HepG2 (cell line): ENCODE results near the gene FAM222B. TPM values are rescaled to one million over a fixed set of nuclear protein-coding genes. Genes with fewer than 3 reads are reported as not detected.
A peak's percentile ranks its signal among the peaks of the same experiment; 100 is the strongest.

Experiments
- ATF7-NPFF ChIP-seq: sonication (generic); formaldehyde crosslinking; IDR thresholded peaks from 2 replicates; pipeline ENCODE4 v1.8.1; 2023; ENCODE audit warnings: mild to moderate bottlenecking, low read depth, missing genetic modification reagents, moderate library complexity
- MAZ ChIP-seq, 2 experiments: sonication (generic) in 1 of 2; formaldehyde crosslinking in 1 of 2; IDR thresholded peaks; 2 replicates each; pipeline versions ENCODE4 v1.5.0 to v1.6.1; 2012 to 2020; ENCODE audit warnings: low read depth in 2 of 2, mild to moderate bottlenecking in 2 of 2, borderline replicate concordance in 1 of 2, improper control_type of control experiment in 1 of 2, low read length in 1 of 2, missing genetic modification reagents in 1 of 2, moderate library complexity in 1 of 2
- NRL ChIP-seq: sonication (generic); formaldehyde crosslinking; IDR thresholded peaks from 2 replicates; pipeline ENCODE4 v1.5.0; 2020; ENCODE audit warnings: missing genetic modification reagents, mild to moderate bottlenecking, moderate library complexity, borderline replicate concordance
- PAF1 ChIP-seq: IDR thresholded peaks from 2 replicates; pipeline ENCODE4 v1.6.1; 2016; ENCODE audit warnings: missing genetic modification reagents, missing compliant biosample characterization
- PPARG ChIP-seq: conservative IDR thresholded peaks from 2 replicates; pipeline ENCODE4 v1.6.1; 2016; ENCODE audit warnings: missing biosample characterization, missing genetic modification reagents
- RBFOX2 ChIP-seq: fragments of 200-400 bp; formaldehyde crosslinking; IDR thresholded peaks from 2 replicates; pipeline ENCODE4 v1.6.1; 2017; ENCODE audit warnings: low read depth, mild to moderate bottlenecking, low read length
- SIX4 ChIP-seq: sonication (generic); formaldehyde crosslinking; IDR thresholded peaks from 2 replicates; pipeline ENCODE4 v1.4.0; 2020; ENCODE audit warnings: missing genetic modification reagents
- ZBTB7A ChIP-seq: sonication (generic); formaldehyde crosslinking; IDR thresholded peaks from 2 replicates; pipeline ENCODE4 v1.8.0; 2022; ENCODE audit warnings: mild to moderate bottlenecking, missing genetic modification reagents
- ZKSCAN8 ChIP-seq: IDR thresholded peaks from 2 replicates; pipeline ENCODE4 v1.6.1; 2016; ENCODE audit warnings: borderline replicate concordance, missing genetic modification reagents, missing compliant biosample characterization
- ZNF253 ChIP-seq: sonication (generic); formaldehyde crosslinking; IDR thresholded peaks from 2 replicates; pipeline ENCODE4 v1.8.0; 2022; ENCODE audit warnings: mild to moderate bottlenecking, missing genetic modification reagents, borderline replicate concordance
- ZNF335 ChIP-seq: sonication (generic); formaldehyde crosslinking; IDR thresholded peaks from 2 replicates; pipeline ENCODE4 v1.4.0; 2020; ENCODE audit warnings: missing genetic modification reagents
- ZNF343 ChIP-seq: sonication (generic); formaldehyde crosslinking; IDR thresholded peaks from 2 replicates; pipeline ENCODE4 v1.4.0; 2020; ENCODE audit warnings: mild to moderate bottlenecking, missing genetic modification reagents
- ZNF550 ChIP-seq: sonication (generic); formaldehyde crosslinking; IDR thresholded peaks from 2 replicates; pipeline ENCODE4 v1.4.0; 2020; ENCODE audit warnings: mild to moderate bottlenecking, missing genetic modification reagents, borderline replicate concordance
- ZNF615 ChIP-seq: sonication (generic); formaldehyde crosslinking; IDR thresholded peaks from 2 replicates; pipeline ENCODE4 v1.5.0; 2020; ENCODE audit warnings: mild to moderate bottlenecking, missing genetic modification reagents, borderline replicate concordance
- ZNF747 ChIP-seq: sonication (generic); formaldehyde crosslinking; IDR thresholded peaks from 2 replicates; pipeline ENCODE4 v1.8.1; 2023; ENCODE audit warnings: missing genetic modification reagents, mild to moderate bottlenecking, borderline replicate concordance
- ZSCAN20 ChIP-seq: sonication (generic); formaldehyde crosslinking; IDR thresholded peaks from 2 replicates; pipeline ENCODE4 v1.4.0; 2020; ENCODE audit warnings: missing genetic modification reagents, mild to moderate bottlenecking, borderline replicate concordance
- polyA plus RNA-seq, 8 experiments: library from polyadenylated mRNA; depleted of rRNA in 3 of 8; stranded (reverse) in 7 of 8; unstranded in 1 of 8; fragments of >200 nt; fragmentation: Illumina TruSeq in 4 of 8; extraction: Trizol in 4 of 8; gene quantifications; 2 replicates each; pipeline versions ENCODE4 v1.2.1 to v1.2.3, GENCODE V29; 2011 to 2016; ENCODE audit warnings: low read depth in 4 of 8, missing spikeins in 1 of 8, mixed read lengths in 1 of 8; ENCODE audit not compliant: insufficient read depth in 1 of 8
- total RNA-seq, 5 experiments: library from RNA; depleted of rRNA; stranded (reverse); fragments of >200 nt; fragmentation: Illumina TruSeq; extraction: Trizol; gene quantifications; 2 replicates each; pipeline ENCODE4 v1.2.3, GENCODE V29; 2016; ENCODE audit warnings: low read depth in 1 of 5
- TF ChIP-seq, protein P1 (sequence below): sonication (generic); formaldehyde crosslinking; conservative IDR thresholded peaks from 2 replicates; pipeline ENCODE4 v1.4.0; 2020; ENCODE audit warnings: missing genetic modification reagents
- TF ChIP-seq, protein P2 (sequence below): sonication (generic); formaldehyde crosslinking; IDR thresholded peaks from 2 replicates; pipeline ENCODE4 v1.5.1; 2020; ENCODE audit warnings: missing genetic modification reagents, mild to moderate bottlenecking, borderline replicate concordance
- TF ChIP-seq, protein P3 (sequence below): sonication (generic); formaldehyde crosslinking; IDR thresholded peaks from 2 replicates; pipeline ENCODE4 v1.8.0; 2022; ENCODE audit warnings: mild to moderate bottlenecking, missing genetic modification reagents, borderline replicate concordance
- TF ChIP-seq, protein P4 (sequence below): IDR thresholded peaks from 2 replicates; pipeline ENCODE4 v1.6.1; 2018; ENCODE audit warnings: missing genetic modification reagents, mild to moderate bottlenecking, missing compliant biosample characterization
- TF ChIP-seq, protein P5 (sequence below): sonication (generic); formaldehyde crosslinking; IDR thresholded peaks from 2 replicates; pipeline ENCODE4 v1.5.0; 2020; ENCODE audit warnings: mild to moderate bottlenecking, missing genetic modification reagents

FAM222B gene
- total and polyA plus RNA-seq, 2 of the 13 experiments (the other 11 are each of a cell fraction or from before 2014, with no cell fraction given) = 3.5 to 7.3 TPM

DNA sequence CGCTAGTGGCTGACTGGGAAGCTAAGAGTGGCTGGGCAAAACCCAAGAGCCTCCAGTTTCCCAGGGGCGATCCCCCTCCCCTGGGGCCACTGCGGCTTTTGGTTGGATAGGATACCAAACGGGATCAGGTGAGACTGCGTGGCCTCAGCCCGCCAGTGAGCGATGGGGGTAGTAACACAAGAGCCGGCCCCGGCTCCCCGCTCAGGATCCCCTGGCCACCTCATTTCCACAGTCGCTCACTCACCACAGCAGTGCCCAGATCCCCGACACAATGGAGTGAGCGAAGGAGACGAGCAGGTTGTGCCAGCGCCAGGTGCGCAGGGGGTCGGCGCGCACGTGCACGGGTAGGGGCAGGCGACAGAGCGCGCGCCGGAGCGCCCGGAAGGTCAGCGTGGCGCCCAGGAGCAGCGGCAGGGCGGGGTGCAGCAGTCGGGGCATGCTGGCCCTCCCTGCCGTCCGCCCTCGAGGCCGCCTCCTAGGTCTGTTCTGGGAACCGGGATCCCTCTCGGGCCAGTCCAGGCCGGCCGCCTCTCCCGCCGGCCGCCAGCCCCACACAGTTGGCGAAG, 116.8 kb downstream of the FAM222B start (continued):
- TF ChIP-seq, protein P1, sequence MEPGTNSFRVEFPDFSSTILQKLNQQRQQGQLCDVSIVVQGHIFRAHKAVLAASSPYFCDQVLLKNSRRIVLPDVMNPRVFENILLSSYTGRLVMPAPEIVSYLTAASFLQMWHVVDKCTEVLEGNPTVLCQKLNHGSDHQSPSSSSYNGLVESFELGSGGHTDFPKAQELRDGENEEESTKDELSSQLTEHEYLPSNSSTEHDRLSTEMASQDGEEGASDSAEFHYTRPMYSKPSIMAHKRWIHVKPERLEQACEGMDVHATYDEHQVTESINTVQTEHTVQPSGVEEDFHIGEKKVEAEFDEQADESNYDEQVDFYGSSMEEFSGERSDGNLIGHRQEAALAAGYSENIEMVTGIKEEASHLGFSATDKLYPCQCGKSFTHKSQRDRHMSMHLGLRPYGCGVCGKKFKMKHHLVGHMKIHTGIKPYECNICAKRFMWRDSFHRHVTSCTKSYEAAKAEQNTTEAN = peak; percentile 58; the same call in 1 of the 2 replicates
- TF ChIP-seq ZNF253 (CRISPR knock-in tag) (peak; percentile 77; the same call in 1 of the 2 replicates), ZNF550 (CRISPR knock-in tag) (no peak), NRL (CRISPR knock-in tag) (peak; percentile 68), ZNF747 (CRISPR knock-in tag) (no peak; the same call in 1 of the 2 replicates), ZNF343 (CRISPR knock-in tag) (peak; percentile 89; the same call in 1 of the 2 replicates), RBFOX2 (peak; percentile 97), PPARG (CRISPR knock-in tag) (no peak), ZKSCAN8 (CRISPR knock-in tag) (no peak), ATF7-NPFF (CRISPR knock-in tag) (peak; percentile 90), ZBTB7A (CRISPR knock-in tag) (peak; percentile 87), ZNF335 (CRISPR knock-in tag) (no peak), MAZ (IDR thresholded peaks at IDR 0.05; ENCODE audit: borderline replicate concordance, low read depth, low read length) (0 out of 2 replicates have a peak, but pooled peaks have one; percentile 43), MAZ (CRISPR knock-in tag; IDR thresholded peaks at IDR 0.05; ENCODE audit: low read depth) (0 out of 2 replicates have a peak, but pooled peaks have one; percentile 53), PAF1 (CRISPR knock-in tag) (0 out of 2 replicates have a peak, but pooled peaks have one; percentile 53), SIX4 (0 out of 2 replicates have a peak, but pooled peaks have one; percentile 16), ZNF615 (CRISPR knock-in tag) (peak; percentile 19; the same call in 1 of the 2 replicates), ZSCAN20 (CRISPR knock-in tag) (peak; percentile 83; the same call in 1 of the 2 replicates)
- TF ChIP-seq, protein P2, sequence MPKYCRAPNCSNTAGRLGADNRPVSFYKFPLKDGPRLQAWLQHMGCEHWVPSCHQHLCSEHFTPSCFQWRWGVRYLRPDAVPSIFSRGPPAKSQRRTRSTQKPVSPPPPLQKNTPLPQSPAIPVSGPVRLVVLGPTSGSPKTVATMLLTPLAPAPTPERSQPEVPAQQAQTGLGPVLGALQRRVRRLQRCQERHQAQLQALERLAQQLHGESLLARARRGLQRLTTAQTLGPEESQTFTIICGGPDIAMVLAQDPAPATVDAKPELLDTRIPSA (CRISPR knock-in tag) = 0 out of 2 replicates have a peak, but pooled peaks have one; percentile 72
- TF ChIP-seq, protein P3, sequence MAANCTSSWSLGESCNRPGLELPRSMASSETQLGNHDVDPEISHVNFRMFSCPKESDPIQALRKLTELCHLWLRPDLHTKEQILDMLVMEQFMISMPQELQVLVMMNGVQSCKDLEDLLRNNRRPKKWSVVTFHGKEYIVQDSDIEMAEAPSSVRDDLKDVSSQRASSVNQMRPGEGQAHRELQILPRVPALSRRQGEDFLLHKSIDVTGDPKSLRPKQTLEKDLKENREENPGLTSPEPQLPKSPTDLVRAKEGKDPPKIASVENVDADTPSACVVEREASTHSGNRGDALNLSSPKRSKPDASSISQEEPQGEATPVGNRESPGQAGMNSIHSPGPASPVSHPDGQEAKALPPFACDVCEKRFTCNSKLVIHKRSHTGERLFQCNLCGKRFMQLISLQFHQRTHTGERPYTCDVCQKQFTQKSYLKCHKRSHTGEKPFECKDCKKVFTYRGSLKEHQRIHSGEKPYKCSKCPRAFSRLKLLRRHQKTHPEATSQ (CRISPR knock-in tag) = peak; percentile 64; the same call in 1 of the 2 replicates
- TF ChIP-seq, protein P4, sequence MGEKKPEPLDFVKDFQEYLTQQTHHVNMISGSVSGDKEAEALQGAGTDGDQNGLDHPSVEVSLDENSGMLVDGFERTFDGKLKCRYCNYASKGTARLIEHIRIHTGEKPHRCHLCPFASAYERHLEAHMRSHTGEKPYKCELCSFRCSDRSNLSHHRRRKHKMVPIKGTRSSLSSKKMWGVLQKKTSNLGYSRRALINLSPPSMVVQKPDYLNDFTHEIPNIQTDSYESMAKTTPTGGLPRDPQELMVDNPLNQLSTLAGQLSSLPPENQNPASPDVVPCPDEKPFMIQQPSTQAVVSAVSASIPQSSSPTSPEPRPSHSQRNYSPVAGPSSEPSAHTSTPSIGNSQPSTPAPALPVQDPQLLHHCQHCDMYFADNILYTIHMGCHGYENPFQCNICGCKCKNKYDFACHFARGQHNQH = peak; percentile 35; the same call in 1 of the 2 replicates
- TF ChIP-seq, protein P5, sequence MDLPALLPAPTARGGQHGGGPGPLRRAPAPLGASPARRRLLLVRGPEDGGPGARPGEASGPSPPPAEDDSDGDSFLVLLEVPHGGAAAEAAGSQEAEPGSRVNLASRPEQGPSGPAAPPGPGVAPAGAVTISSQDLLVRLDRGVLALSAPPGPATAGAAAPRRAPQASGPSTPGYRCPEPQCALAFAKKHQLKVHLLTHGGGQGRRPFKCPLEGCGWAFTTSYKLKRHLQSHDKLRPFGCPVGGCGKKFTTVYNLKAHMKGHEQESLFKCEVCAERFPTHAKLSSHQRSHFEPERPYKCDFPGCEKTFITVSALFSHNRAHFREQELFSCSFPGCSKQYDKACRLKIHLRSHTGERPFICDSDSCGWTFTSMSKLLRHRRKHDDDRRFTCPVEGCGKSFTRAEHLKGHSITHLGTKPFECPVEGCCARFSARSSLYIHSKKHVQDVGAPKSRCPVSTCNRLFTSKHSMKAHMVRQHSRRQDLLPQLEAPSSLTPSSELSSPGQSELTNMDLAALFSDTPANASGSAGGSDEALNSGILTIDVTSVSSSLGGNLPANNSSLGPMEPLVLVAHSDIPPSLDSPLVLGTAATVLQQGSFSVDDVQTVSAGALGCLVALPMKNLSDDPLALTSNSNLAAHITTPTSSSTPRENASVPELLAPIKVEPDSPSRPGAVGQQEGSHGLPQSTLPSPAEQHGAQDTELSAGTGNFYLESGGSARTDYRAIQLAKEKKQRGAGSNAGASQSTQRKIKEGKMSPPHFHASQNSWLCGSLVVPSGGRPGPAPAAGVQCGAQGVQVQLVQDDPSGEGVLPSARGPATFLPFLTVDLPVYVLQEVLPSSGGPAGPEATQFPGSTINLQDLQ (CRISPR knock-in tag) = peak; percentile 88
